Loucy (cell line): ENCODE data around the gene GPSM3.

Experiments used
- H2AFZ ChIP-seq: fragments of 200-600 bp; sonication (generic); 2 replicates; pipeline ENCODE4 v1.6.0; 2016; ENCODE audit warnings: antibody characterized with exemption, mild to moderate bottlenecking, low read length, moderate library complexity
- H3F3A ChIP-seq: fragments of 200-600 bp; 2 replicates; pipeline ENCODE4 v1.6.0; 2016; ENCODE audit warnings: antibody characterized with exemption, low read depth, mild to moderate bottlenecking
- H3K27me3 ChIP-seq: fragments of 200-600 bp; sonication (generic); 2 replicates; pipeline ENCODE4 v1.6.1; 2014; ENCODE audit warnings: low read length, mild to moderate bottlenecking; ENCODE audit not compliant: insufficient read depth, poor library complexity, severe bottlenecking
- H3K36me3 ChIP-seq: fragments of 200-600 bp; sonication (generic); 2 replicates; pipeline ENCODE4 v1.6.1; 2016; ENCODE audit warnings: low read length; ENCODE audit not compliant: insufficient read depth
- H3K4me1 ChIP-seq: fragments of 200-600 bp; sonication (generic); 2 replicates; pipeline ENCODE4 v1.5.1; 2014; ENCODE audit warnings: low read length, mild to moderate bottlenecking; ENCODE audit not compliant: insufficient read depth, poor library complexity, severe bottlenecking
- H3K4me2 ChIP-seq: fragments of 200-600 bp; sonication (generic); 2 replicates; pipeline ENCODE4 v1.6.0; 2014; ENCODE audit warnings: antibody characterized with exemption, low read length, low read depth, mild to moderate bottlenecking; ENCODE audit not compliant: poor library complexity, severe bottlenecking
- H3K4me3 ChIP-seq: fragments of 200-600 bp; sonication (generic); 2 replicates; pipeline ENCODE4 v1.5.1; 2014; ENCODE audit warnings: low read length, mild to moderate bottlenecking, mixed read lengths; ENCODE audit not compliant: poor library complexity, severe bottlenecking
- H3K79me2 ChIP-seq: fragments of 200-600 bp; sonication (generic); 2 replicates; pipeline ENCODE4 v1.6.1; 2014; ENCODE audit warnings: low read length; ENCODE audit not compliant: insufficient read depth
- H3K9ac ChIP-seq: fragments of 200-600 bp; sonication (generic); 2 replicates; pipeline ENCODE4 v1.6.0; 2014; ENCODE audit warnings: mild to moderate bottlenecking, low read depth, low read length, moderate library complexity; ENCODE audit not compliant: poor library complexity, severe bottlenecking
- H3K9me2 ChIP-seq: fragments of 200-600 bp; sonication (generic); replicated peaks from 2 replicates; pipeline ENCODE4 v1.6.1; 2016; ENCODE audit warnings: low read depth, low read length, mixed read lengths
- H3K9me3 ChIP-seq: fragments of 200-600 bp; sonication (generic); 2 replicates; pipeline ENCODE4 v1.6.1; 2014; ENCODE audit warnings: mild to moderate bottlenecking, antibody characterized with exemption, low read length, low read depth; ENCODE audit not compliant: insufficient read depth
- H4K20me1 ChIP-seq: fragments of 200-600 bp; sonication (generic); 2 replicates; pipeline ENCODE4 v1.6.0; 2014; ENCODE audit warnings: antibody characterized with exemption, low read length, mild to moderate bottlenecking; ENCODE audit not compliant: insufficient read depth, poor library complexity, severe bottlenecking
- CTCF ChIP-seq: fragments of 200-600 bp; sonication (generic); conservative IDR thresholded peaks from 2 replicates; pipeline ENCODE4 v1.5.1; 2014; ENCODE audit warnings: mild to moderate bottlenecking, antibody characterized with exemption, low read length
- EZH2phosphoT487 ChIP-seq: fragments of 200-600 bp; IDR thresholded peaks from 2 replicates; pipeline ENCODE4 v1.6.1; 2018; ENCODE audit warnings: antibody characterized with exemption, mild to moderate bottlenecking, moderate library complexity, borderline replicate concordance

GPSM3 gene

DNA sequence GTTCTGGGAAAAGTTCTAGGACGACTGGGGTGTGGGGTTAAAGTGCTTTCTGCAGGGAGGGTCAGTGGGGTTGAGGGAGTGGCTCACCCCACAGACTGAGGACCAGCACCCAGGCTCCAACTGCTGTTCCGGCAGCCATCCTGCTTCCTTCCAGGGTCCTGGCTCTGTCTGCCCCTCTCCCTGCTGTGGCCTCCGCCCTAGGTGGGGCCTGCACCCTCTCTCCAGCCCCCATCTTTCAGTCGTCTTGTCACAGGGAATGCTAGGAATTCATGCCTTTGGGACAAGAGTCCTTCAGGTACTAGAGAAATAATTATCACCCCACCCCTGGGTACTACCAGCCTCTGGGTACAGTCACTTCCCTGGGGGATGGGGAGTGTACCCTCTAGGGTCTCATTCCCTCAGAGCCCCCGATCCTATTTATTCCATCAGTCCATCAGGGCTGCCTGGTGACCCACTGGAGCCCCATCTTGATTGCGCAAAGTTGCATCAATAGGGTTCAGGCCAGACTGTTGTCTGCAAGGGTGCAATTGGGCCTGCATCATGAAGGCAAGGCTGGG is 8.3 kb downstream of the GPSM3 start, which contains the start of gene AGER:
Gene AGER, minus strand, starts transcription at position 170 of the 557 bp plus-strand sequence. Its CDS starts 31 bp downstream, at position 139.
- Histone ChIP-seq H3K4me2 (no peak within 1 kb of the TSS), H3K9me2 (no peaks in the 10 kb centered on the region), H3K4me1 (peaks cover 20% of the 10 kb centered on the region), H3K4me3 (no peak within 1 kb of the TSS), H3F3A (no peaks in the 10 kb centered on the region), H3K27me3 (no peaks in the 10 kb centered on the region), H3K9ac (no peak within 1 kb of the TSS), H4K20me1 (peaks cover 10% of the 10 kb centered on the region), H2AFZ (no peak within 1 kb of the TSS), H3K36me3 (peaks cover 28% of the 10 kb centered on the region; the same call in 1 of the 2 replicates), H3K79me2 (peaks cover 51% of the 10 kb centered on the region), H3K9me3 (no peaks in the 10 kb centered on the region)
- TF ChIP-seq EZH2phosphoT487 (no peak), CTCF (no peak)

DNA sequence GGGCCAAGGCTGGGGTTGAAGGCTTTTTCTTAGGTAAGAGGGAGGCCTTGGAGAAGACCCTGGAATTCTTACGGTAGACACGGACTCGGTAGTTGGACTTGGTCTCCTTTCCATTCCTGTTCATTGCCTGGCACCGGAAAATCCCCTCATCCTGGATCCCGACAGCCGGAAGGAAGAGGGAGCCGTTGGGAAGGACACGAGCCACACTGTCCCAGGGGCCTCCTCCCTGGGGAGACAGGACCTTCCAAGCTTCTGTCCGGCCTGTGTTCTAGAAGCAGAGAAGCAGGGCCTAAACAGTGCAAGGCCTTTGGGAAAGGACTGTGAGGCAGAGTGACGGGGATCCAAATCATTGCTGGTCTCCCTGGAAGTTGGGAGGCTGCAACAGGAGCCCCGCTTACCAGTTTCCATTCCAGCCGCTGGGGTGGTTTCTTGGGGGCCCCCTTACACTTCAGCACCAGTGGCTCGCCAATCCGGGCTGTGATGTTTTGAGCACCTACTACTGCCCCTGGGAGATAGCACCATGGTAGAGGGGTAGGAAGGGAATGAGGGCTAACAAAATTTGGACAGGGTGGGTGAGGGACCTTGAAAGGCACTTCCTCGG is 8.9 kb downstream of the GPSM3 start:
- Histone ChIP-seq H3K9ac (no peak overlapping the region), H3K79me2 (peaks cover 51% of the 10 kb centered on the region), H3K9me3 (no peaks in the 10 kb centered on the region), H3K27me3 (no peaks in the 10 kb centered on the region), H4K20me1 (peaks cover 5% of the 10 kb centered on the region), H3K36me3 (peaks cover 28% of the 10 kb centered on the region; the same call in 1 of the 2 replicates), H3F3A (no peaks in the 10 kb centered on the region), H2AFZ (no peak overlapping the region), H3K4me2 (no peak overlapping the region), H3K4me1 (peaks cover 14% of the 10 kb centered on the region), H3K4me3 (no peak overlapping the region), H3K9me2 (no peaks in the 10 kb centered on the region)
- TF ChIP-seq EZH2phosphoT487 (no peak), CTCF (no peak)

- H2AFZ ChIP-seq = no peak overlapping the region
- peaks cover 5% of the 10 kb centered on the region for H4K20me1 ChIP-seq
- peaks cover 28% of the 10 kb centered on the region; the same call in 1 of the 2 replicates for H3K36me3 ChIP-seq
- peaks cover 12% of the 10 kb centered on the region for H3K4me1 ChIP-seq
- H3K9me3 ChIP-seq = no peaks in the 10 kb centered on the region
- no peaks in the 10 kb centered on the region for H3K9me2 ChIP-seq
- H3K79me2 ChIP-seq = peaks cover 47% of the 10 kb centered on the region
- no peak overlapping the region for H3K4me2 ChIP-seq
- H3K27me3 ChIP-seq = no peaks in the 10 kb centered on the region
- H3K4me3 ChIP-seq = no peak overlapping the region
- TF ChIP-seq EZH2phosphoT487 (no peak), CTCF (no peak)
- H3K9ac ChIP-seq = no peak overlapping the region
- H3F3A ChIP-seq = no peaks in the 10 kb centered on the region
These were observed 9.4 kb downstream of the GPSM3 start for GRCh38 chr6:32183030-32183429.
